B cell (primary cell): ENCODE measurements around the gene LRP1. TPM values are rescaled to one million over a fixed set of nuclear protein-coding genes. Genes with fewer than 3 reads are reported as not detected.
A peak's percentile ranks its signal among the peaks of the same experiment; 100 is the strongest.

Experiments
- ATAC-seq: fragments of 200-7000 bp; cut with Tn5 transposase; one replicate; pipeline ENCODE4 v1.10.0; 2021; ENCODE audit warnings: low read depth, mild to moderate bottlenecking, moderate number of reproducible peaks, moderate library complexity
- CTCF ChIA-PET: fragments of 350-600 bp; sonication (Branson Sonifier 250); formaldehyde crosslinking; loops from one replicate; lab custom pipeline; 2021; ENCODE audit warnings: antibody characterized with exemption, inconsistent platforms; lab: Charles Lee
- POLR2A ChIA-PET: fragments of 350-600 bp; sonication (Branson Sonifier 250); formaldehyde crosslinking; loops from one replicate; lab custom pipeline; 2021; ENCODE audit warnings: antibody characterized with exemption; lab: Charles Lee
- DNase-seq: peaks from one replicate; pipeline ENCODE4 v3.0.0; 2013
- H2AFZ ChIP-seq: 2 replicates; pipeline ENCODE4 v1.6.1; 2012; ENCODE audit warnings: mild to moderate bottlenecking, low read depth, low read length; ENCODE audit not compliant: insufficient read depth, poor library complexity, severe bottlenecking
- H3K27ac ChIP-seq, 2 donors: 1 replicate in 1 of 2; 2 replicates in 1 of 2; pipeline ENCODE4 v1.5.1; 2012 to 2013; ENCODE audit warnings: low read length in 2 of 2, mild to moderate bottlenecking in 2 of 2, moderate library complexity in 1 of 2
- H3K27me3 ChIP-seq, 4 experiments: fragments of 200-600 bp in 1 of 4; sonication (generic) in 1 of 4; replicated peaks in 1 of 4; 1 replicate in 2 of 4; 2 replicates in 2 of 4; pipeline versions ENCODE4 v1.6.1 to v1.7.0; 2013 to 2016; ENCODE audit warnings: low read length in 3 of 4, mild to moderate bottlenecking in 2 of 4, mixed read lengths in 1 of 4, moderate library complexity in 1 of 4; ENCODE audit not compliant: insufficient read depth in 4 of 4, control insufficient read depth in 3 of 4; ENCODE audit errors: control extremely low read depth in 1 of 4
- H3K36me3 ChIP-seq, 2 experiments: replicated peaks in 1 of 2; 1 replicate in 1 of 2; 2 replicates in 1 of 2; pipeline versions ENCODE4 v1.6.1 to v1.7.1; 2013; ENCODE audit warnings: low read length in 1 of 2; ENCODE audit not compliant: insufficient read depth in 2 of 2, control insufficient read depth in 1 of 2; ENCODE audit errors: control extremely low read depth in 1 of 2, extremely low read depth in 1 of 2
- H3K4me1 ChIP-seq, 2 donors: fragments of 200-600 bp in 1 of 2; sonication (generic) in 1 of 2; 1 replicate in 1 of 2; 2 replicates in 1 of 2; pipeline versions ENCODE4 v1.5.1 to v1.6.1; 2013 to 2017; ENCODE audit warnings: low read length in 2 of 2; ENCODE audit not compliant: control insufficient read depth in 2 of 2, insufficient read depth in 2 of 2
- H3K4me2 ChIP-seq: replicated peaks from 2 replicates; pipeline ENCODE3; 2012; ENCODE audit warnings: mild to moderate bottlenecking, low read depth, low read length; ENCODE audit not compliant: poor library complexity, severe bottlenecking
- H3K4me3 ChIP-seq, 5 experiments: fragments of 200-600 bp in 1 of 5; sonication (generic) in 1 of 5; 1 replicate in 3 of 5; 2 replicates in 2 of 5; pipeline versions ENCODE4 v1.5.1 to v1.7.0; 2011 to 2016; ENCODE audit warnings: low read length in 4 of 5, mild to moderate bottlenecking in 4 of 5, low read depth in 2 of 5, control low read depth in 1 of 5, moderate library complexity in 1 of 5; ENCODE audit not compliant: insufficient read depth in 1 of 5; ENCODE audit errors: control extremely low read depth in 1 of 5, extremely low read depth in 1 of 5
- H3K79me2 ChIP-seq: fragments of 200-600 bp; sonication (generic); one replicate; pipeline ENCODE4 v1.6.0; 2016; ENCODE audit warnings: low read length; ENCODE audit not compliant: control insufficient read depth, insufficient read depth
- H3K9ac ChIP-seq: fragments of 200-600 bp; sonication (generic); 2 replicates; pipeline ENCODE4 v1.6.1; 2017; ENCODE audit warnings: mild to moderate bottlenecking, low read length, moderate library complexity
- H3K9me3 ChIP-seq, 3 donors: one replicate each; pipeline versions ENCODE4 v1.6.1 to v1.7.1; 2013; ENCODE audit warnings: low read length in 2 of 3; ENCODE audit not compliant: control insufficient read depth in 2 of 3, insufficient read depth in 1 of 3; ENCODE audit errors: control extremely low read depth in 1 of 3
- H4K20me1 ChIP-seq: 2 replicates; pipeline ENCODE4 v1.6.0; 2012; ENCODE audit warnings: mild to moderate bottlenecking, low read length; ENCODE audit not compliant: insufficient read depth, control insufficient read depth, poor library complexity, severe bottlenecking
- H3K27ac Mint-ChIP-seq: one replicate; pipeline ENCODE4 v1.8.0; 2021; ENCODE audit warnings: mixed read lengths
- H3K27me3 Mint-ChIP-seq: one replicate; pipeline ENCODE4 v1.8.0; 2021; ENCODE audit warnings: mixed read lengths
- H3K4me1 Mint-ChIP-seq: one replicate; pipeline ENCODE4 v1.8.0; 2021; ENCODE audit warnings: mixed read lengths
- H3K4me3 Mint-ChIP-seq: one replicate; pipeline ENCODE4 v1.8.0; 2021; ENCODE audit warnings: mixed read lengths
- H3K9me3 Mint-ChIP-seq: one replicate; pipeline ENCODE4 v1.8.0; 2022; ENCODE audit warnings: mixed read lengths; ENCODE audit not compliant: insufficient read depth
- CTCF ChIP-seq: fragments of 200-600 bp; IDR thresholded peaks from one replicate; pipeline ENCODE4 v1.8.0; 2022; ENCODE audit warnings: antibody characterized with exemption, mild to moderate bottlenecking
- EZH2 ChIP-seq: IDR thresholded peaks from 2 replicates; pipeline ENCODE4 v1.6.1; 2012; ENCODE audit warnings: borderline replicate concordance, low read depth, mild to moderate bottlenecking, moderate library complexity, low read length; ENCODE audit not compliant: insufficient read depth, poor library complexity, severe bottlenecking
- WGBS: methylation state at CpG from one replicate; pipeline ENCODE4 v1.1.5; 2013; ENCODE audit warnings: missing lambda C conversion rate; ENCODE audit not compliant: insufficient coverage; 5-methylcytosine and 5-hydroxymethylcytosine counted together
- intact Hi-C: fragments of 100-400 bp; cut with micrococcal nuclease; formaldehyde crosslinking; loops from one replicate; pipeline ENCODE4 v1.10.0; 2022
- polyA plus RNA-seq: library from polyadenylated mRNA; depleted of rRNA; stranded (reverse); fragments of >200 nt; gene quantifications from 2 replicates; pipeline ENCODE4 v1.2.3, GENCODE V29; 2012
- total RNA-seq, 2 donors: library from RNA; stranded (reverse); fragments of 120-200 nt in 1 of 2; gene quantifications; 1 replicate in 1 of 2; 2 replicates in 1 of 2; pipeline versions ENCODE4 v1.2.3 to v1.2.4, GENCODE V29; 2013 to 2022

The LRP1 gene
- total and polyA plus RNA-seq, 2 donors (not counting 1 experiment from before 2014, with no cell fraction given) = 2.0 to 4.1 TPM

GRCh38 chr12:57126061-57126460, 2.2 kb upstream of the LRP1 start:
- Mint-ChIP-seq H3K27me3 (peaks cover 10% of the 10 kb centered on the region), H3K4me3 (peak overlapping the region; percentile 37), H3K4me1 (peaks cover 12% of the 10 kb centered on the region), H3K9me3 (no peaks in the 10 kb centered on the region), H3K27ac (no peak overlapping the region)
- Histone ChIP-seq H4K20me1 (no peaks in the 10 kb centered on the region), H3K4me1 (peaks cover 11 to 21% of the 10 kb centered on the region in 2 donors), H3K27me3 (peaks cover 0 to 13% (median 3%) of the 10 kb centered on the region in 4 experiments), H3K36me3 (no peaks in the 10 kb centered on the region), H2AFZ (no peak overlapping the region), H3K79me2 (no peaks in the 10 kb centered on the region), H3K4me3 (no peak overlapping the region), H3K27ac (no peak overlapping the region), H3K9me3 (peaks cover 0 to 2% (median 0%) of the 10 kb centered on the region in 3 donors), H3K4me2 (no peak overlapping the region), H3K9ac (no peak overlapping the region)
- intact Hi-C loops = loop anchor here (5.0 kb wide), 1 partner anchor 369 kb away; no protein-coding TSS in a partner anchor
- ChIA-PET POLR2A (interaction anchor here (1.0 kb wide), 1 partner anchor 53 kb away, joined by 4 read pairs; no protein-coding TSS in a partner anchor), CTCF (interaction anchor here (1.4 to 8.1 kb wide), 10 partner anchors 10 to 116 kb away, joined by 3 to 108 read pairs (median 36); partner anchors contain the start of gene STAT6)
- no peak for TF ChIP-seq EZH2
- TF ChIP-seq CTCF = no peak
- no peak for ATAC-seq
- DNase-seq = no peak
- 95% methylated on average over 8 of the region's 11 CpGs for WGBS

- CTCF ChIA-PET = interaction anchor here (1.4 to 8.1 kb wide), 9 partner anchors 11 to 116 kb away, joined by 3 to 108 read pairs (median 60); partner anchors contain the start of gene STAT6
- H3K4me2 ChIP-seq = no peak overlapping the region
- POLR2A ChIA-PET = interaction anchor here (1.0 to 2.1 kb wide), 3 partner anchors 15 to 114 kb away, joined by 3 to 14 read pairs (median 4); partner anchors contain the start of gene STAT6
- TF ChIP-seq CTCF (no peak), EZH2 (no peak)
- H3K4me1 ChIP-seq = peaks cover 11 to 21% of the 10 kb centered on the region in 2 donors
- no peaks in the 10 kb centered on the region for H3K79me2 ChIP-seq
- Mint-ChIP-seq H3K4me1 (peaks cover 15% of the 10 kb centered on the region), H3K27me3 (peaks cover 15% of the 10 kb centered on the region), H3K4me3 (peak overlapping the region; percentile 89), H3K27ac (no peak overlapping the region), H3K9me3 (no peaks in the 10 kb centered on the region)
- H3K9ac ChIP-seq = no peak overlapping the region
- H3K36me3 ChIP-seq = no peaks in the 10 kb centered on the region
- 71% methylated on average over 6 of the region's 7 CpGs for WGBS
- intact Hi-C loops = loop anchor here (5.0 kb wide), 1 partner anchor 369 kb away; no protein-coding TSS in a partner anchor
- H3K9me3 ChIP-seq = peaks cover 0 to 2% (median 0%) of the 10 kb centered on the region in 3 donors
- no peaks in the 10 kb centered on the region for H4K20me1 ChIP-seq
- H3K27me3 ChIP-seq = peaks cover 0 to 13% (median 3%) of the 10 kb centered on the region in 4 experiments
- H2AFZ ChIP-seq = no peak overlapping the region
- H3K4me3 ChIP-seq = no peak overlapping the region
- no peak overlapping the region for H3K27ac ChIP-seq
- DNase-seq (no peak), ATAC-seq (no peak)
Observed at GRCh38 chr12:57126561-57126960, 1.7 kb upstream of the LRP1 start.
